DMS114 treated with DMSO at 0.1 percent for 48 hours (cell line): ENCODE measurements around the gene ERVK3-1.
A peak's percentile ranks its signal among the peaks of the same experiment; 100 is the strongest.
"Not testable (repeated sequence)": the region's sequence is repeated elsewhere in the genome, so short reads cannot be mapped to it uniquely, and the experiment has no call there.

ENCODE experiments used
- DNase-seq: peaks from one replicate; lab custom pipeline; 2025; ENCODE audit not compliant: unreplicated experiment; lab: John Stamatoyannopoulos, UW

ERVK3-1 gene

DNA sequence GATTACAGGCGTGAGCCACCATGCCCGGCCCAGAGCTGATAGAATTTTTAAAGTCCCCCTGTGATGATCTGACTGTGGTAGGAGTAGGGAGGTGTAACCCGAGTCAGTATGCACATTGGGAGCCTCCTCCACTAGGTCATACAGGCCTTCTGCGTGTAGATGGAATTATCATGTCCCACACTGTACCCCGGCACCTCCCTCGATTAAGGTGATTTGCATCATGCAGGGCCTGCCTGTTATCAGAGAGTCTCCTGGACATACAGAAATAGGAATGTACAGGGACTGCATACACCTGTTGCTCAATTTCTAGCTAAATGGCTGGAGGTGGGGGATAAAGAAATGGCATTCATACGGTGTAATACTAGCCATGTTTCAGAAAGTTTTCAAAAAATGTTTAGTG is 922 bp upstream of the ERVK3-1 start:
- no peak for DNase-seq

GRCh38 chr19:58304748-58305064 is 471 bp upstream of the ERVK3-1 start:
- DNase-seq = peak; percentile 78

DNA sequence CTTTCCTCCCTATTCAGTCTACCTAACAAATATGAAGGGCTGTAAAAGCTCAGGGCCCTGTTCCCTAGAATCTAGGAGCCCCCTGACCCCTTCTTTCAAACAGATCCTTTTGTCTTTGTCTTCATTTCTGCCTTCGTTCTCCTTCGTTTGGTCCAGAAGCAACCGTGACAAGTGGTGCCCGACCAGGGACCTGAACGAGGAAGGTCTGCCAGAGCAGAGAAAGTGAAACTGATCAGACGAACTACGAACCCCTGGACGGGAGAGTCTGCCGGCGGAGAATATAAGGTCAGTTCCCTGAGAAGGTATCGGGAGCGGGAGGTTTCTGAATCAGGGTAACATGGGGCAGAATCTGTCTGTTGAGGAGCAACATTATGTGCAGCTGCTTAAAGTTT is 751 bp downstream of the ERVK3-1 start:
- DNase-seq = no peak

DNA sequence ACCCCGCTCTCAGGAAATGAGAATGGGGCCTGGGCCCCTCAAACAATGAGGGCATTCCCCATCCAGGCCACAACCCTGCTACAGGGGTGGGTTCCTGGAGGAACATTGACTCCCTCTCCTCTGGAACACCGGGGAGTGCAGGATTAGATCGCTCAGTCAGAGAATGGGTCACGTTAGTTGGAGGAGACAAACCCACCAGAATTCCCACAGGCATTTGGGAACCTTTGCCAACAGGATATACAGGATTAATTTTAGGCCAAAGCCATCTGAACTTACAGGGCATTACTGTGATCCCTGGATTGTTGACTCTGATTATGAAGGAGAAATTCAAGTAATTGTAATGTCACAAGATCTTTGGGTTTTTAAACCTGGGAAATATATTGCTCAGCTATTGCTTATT is 2.6 kb downstream of the ERVK3-1 start:
- no peak for DNase-seq

- not testable (repeated sequence) for DNase-seq
These were observed 5.5 kb downstream of the ERVK3-1 start for GRCh38 chr19:58310685-58311084.

GRCh38 chr19:58311345-58311865 is 6.2 kb downstream of the ERVK3-1 start:
- DNase-seq = no peak

- DNase-seq = no peak
These were observed 10.4 kb downstream of the ERVK3-1 start for GRCh38 chr19:58315580-58315979.

- no peak for DNase-seq
These were observed 12.4 kb downstream of the ERVK3-1 start for GRCh38 chr19:58317476-58318072.

DNA sequence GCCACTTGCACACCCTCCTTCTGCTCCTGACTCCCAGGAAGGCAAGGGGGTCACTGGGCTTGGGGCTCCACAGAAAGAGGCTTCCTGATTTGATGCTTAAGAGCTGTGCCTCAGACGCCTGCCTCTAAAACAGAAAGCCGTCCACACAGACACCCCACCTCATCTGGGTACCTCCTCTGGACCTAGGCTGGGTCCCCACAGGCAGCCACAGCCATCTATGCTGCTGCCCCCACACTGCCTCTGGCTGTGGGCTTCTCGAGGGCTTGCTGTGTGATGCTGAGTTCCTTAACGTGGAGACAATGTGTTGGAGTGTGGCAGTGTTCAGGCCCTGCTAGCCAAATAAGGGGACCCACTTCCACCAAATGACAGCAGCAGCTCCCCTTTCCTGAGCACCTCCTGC is 13.1 kb downstream of the ERVK3-1 start:
- no peak for DNase-seq

DNA sequence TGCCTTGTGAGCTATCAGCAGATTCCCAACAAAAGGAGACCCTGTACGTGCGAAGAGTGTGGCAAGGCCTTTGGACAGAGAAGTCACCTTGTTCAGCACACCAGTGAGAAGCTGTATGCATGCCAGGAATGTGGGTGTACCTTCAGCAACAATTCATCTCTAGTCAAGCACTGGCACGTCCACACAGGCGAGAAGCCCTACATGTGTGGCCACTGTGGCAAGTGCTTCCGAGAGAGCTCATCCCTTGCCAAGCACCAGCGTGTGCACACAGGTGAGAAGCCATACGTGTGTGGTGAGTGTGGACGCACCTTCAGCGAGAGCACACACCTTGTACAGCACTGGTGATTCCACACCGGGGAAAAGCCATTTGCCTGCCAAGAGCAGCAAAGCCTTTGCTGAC is 14.1 kb downstream of the ERVK3-1 start:
- no peak for DNase-seq

GRCh38 chr19:58325311-58326022 is 20.3 kb downstream of the ERVK3-1 start:
- DNase-seq = no peak

DNA sequence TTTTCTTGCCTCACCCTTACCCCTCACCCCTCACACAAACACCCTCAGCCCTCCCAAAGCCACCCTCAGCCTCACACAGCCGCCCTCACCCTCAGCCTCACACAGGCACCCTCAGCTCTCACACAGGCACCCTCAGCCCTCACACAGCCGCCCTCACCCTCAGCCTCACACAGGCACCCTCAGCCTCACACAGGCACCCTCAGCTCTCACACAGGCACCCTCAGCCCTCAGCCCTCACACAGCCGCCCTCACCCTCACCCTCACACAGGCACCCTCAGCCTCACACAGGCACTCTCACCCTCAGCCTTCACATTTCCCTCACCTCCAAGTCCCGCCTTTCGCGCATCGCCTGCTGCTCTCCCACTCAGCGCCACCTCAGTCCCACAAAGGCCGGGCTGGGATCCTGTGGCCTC is 21.3 kb downstream of the ERVK3-1 start:
- no peak for DNase-seq

- peak; percentile 94 for DNase-seq
These were observed 21.9 kb downstream of the ERVK3-1 start, which contains the start of gene ZSCAN22 for GRCh38 chr19:58326914-58327726. TSS of gene ZSCAN22 (plus strand) at chr19:58326994. CDS start at chr19:58334803, 7,809 bp downstream.

GRCh38 chr19:58328999-58329398 is 23.8 kb downstream of the ERVK3-1 start:
- no peak for DNase-seq

- DNase-seq = no peak
These were observed 25.3 kb downstream of the ERVK3-1 start for GRCh38 chr19:58330458-58330857.

DNA sequence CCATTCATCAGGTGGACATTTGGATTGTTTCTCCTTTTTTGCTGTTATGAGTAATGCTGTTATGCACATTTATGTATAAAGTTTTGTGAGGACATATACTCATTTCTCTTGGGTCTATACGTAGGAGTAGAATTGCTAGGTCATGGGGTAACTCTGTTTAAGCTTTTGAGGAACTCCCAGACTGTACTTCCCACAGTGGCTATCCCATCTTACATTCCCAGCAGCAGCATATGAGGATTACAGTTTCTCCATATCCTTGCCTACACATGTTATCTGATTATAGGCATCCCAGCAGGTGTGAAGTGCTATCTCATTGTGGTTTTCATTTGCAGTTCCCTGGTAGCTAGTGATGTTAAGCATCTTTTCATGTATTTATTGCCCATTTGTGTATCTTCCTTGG is 27.5 kb downstream of the ERVK3-1 start:
- no peak for DNase-seq

DNA sequence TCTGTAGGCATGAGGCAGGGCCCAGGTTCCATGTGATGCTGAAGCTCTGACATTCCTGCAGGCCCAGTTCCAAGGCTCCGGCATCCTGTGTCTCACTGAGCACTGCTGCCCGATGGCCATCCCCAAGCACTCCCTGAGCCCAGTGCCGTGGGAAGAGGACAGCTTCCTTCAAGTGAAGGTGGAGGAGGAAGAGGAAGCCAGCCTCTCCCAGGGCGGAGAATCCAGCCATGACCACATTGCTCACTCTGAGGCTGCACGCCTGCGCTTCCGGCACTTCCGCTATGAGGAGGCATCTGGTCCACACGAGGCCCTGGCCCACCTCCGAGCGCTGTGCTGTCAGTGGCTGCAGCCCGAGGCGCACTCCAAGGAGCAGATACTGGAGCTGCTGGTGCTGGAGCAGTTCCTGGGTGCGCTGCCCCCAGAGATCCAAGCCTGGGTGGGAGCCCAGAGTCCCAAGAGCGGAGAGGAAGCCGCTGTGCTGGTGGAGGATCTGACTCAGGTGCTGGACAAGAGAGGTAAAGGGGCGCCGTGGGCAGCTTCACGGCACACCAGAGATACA is 29.6 kb downstream of the ERVK3-1 start:
- no peak for DNase-seq

DNA sequence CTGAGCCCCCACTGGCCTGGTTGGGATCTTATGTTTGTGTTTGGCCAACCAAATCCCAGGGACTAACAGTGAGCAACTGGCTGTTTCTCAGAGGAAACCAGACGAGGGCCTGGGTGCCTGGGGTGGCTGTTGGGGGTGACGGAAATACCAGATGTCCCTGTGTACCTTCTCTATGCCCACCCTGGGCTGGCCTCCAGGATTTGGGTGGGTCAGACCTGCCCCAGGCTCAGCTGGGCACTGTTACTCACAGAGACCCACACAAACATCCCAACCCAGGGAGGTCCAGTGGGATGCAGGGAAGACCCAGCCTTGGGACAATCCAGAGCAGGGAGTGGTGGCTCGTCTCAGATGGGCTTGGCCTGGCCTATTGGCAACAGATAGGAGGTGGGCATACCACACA is 30.5 kb downstream of the ERVK3-1 start:
- no peak for DNase-seq

GRCh38 chr19:58336216-58336615 is 31.0 kb downstream of the ERVK3-1 start:
- no peak for DNase-seq

- DNase-seq = no peak
These were observed 31.6 kb downstream of the ERVK3-1 start for GRCh38 chr19:58336820-58337219.

DNA sequence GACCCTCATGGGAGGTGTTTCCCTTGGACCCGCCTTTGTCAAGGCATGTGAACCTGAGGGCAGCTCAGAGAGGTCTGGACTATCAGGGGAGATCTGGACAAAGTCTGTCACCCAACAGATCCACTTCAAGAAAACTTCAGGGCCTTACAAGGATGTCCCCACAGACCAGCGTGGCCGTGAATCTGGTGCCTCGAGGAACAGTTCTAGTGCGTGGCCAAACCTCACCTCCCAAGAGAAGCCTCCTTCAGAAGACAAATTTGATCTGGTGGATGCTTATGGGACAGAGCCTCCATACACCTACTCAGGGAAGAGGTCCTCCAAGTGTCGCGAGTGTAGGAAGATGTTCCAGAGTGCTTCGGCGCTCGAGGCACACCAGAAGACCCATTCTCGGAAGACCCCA is 33.2 kb downstream of the ERVK3-1 start:
- no peak for DNase-seq
